Peyer's patch (tissue), 4 donors: ENCODE data around the gene JPH2.

Experiments
- POLR2A ChIP-seq, 2 donors: fragments of 450-650 bp; IDR thresholded peaks; one replicate each; pipeline ENCODE4 v1.5.1; 2017; ENCODE audit warnings: antibody characterized with exemption in 2 of 2, mild to moderate bottlenecking in 2 of 2, moderate library complexity in 2 of 2
- TF ChIP-seq, protein P1 (sequence below), 6 experiments: fragments of 450-650 bp in 4 of 6; fragments of 200-600 bp in 2 of 6; sonication (generic) in 1 of 6; IDR thresholded peaks; one replicate each; pipeline ENCODE4 v1.5.1; 2017 to 2019; ENCODE audit warnings: antibody characterized with exemption in 6 of 6, mild to moderate bottlenecking in 3 of 6, moderate library complexity in 1 of 6

DNA sequence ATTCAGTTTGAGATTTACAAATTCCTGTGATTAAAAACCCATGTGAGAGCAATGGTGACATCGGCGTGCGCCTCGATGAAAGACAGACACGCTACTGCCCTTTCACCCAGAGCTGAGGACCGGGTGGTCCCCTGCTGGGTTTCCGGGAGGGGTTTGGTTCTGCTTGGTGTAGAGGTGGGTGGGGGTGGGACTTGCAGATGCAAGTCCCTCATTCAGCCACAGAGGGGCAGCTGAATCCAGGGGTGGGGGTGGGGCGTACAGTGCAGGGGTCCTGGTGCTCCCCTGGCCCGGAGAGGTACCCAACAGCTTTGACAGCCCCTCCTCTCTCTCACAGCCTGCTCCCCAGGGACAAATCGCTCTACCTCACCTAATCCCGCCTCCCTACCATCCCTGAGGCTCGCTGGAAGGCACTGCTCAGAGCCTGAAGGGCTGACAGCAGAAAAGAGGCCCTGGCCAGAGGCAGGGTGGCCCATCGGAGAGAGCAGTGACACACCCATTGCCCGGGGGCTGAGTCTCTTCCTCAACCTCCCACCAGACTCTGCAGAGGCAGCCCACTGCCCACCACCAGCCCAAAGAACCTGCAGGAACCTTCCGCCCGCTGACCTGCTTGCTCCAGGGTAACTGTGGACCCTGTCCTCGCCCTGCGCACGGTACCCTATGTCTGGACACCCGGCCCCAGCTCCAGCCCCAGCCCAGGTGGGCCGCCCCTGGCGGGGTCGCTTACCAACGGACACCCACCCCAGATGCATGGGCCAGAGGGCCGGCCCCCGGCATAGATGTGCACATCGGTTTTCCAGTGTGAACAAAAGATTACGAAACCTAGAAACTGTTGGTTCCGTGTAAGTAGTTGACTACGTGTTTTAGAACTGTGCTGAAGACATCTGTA is 118.4 kb downstream of the JPH2 start:
- TF ChIP-seq, protein P1, sequence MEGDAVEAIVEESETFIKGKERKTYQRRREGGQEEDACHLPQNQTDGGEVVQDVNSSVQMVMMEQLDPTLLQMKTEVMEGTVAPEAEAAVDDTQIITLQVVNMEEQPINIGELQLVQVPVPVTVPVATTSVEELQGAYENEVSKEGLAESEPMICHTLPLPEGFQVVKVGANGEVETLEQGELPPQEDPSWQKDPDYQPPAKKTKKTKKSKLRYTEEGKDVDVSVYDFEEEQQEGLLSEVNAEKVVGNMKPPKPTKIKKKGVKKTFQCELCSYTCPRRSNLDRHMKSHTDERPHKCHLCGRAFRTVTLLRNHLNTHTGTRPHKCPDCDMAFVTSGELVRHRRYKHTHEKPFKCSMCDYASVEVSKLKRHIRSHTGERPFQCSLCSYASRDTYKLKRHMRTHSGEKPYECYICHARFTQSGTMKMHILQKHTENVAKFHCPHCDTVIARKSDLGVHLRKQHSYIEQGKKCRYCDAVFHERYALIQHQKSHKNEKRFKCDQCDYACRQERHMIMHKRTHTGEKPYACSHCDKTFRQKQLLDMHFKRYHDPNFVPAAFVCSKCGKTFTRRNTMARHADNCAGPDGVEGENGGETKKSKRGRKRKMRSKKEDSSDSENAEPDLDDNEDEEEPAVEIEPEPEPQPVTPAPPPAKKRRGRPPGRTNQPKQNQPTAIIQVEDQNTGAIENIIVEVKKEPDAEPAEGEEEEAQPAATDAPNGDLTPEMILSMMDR (IDR thresholded peaks at IDR 0.05), result no peak
- TF ChIP-seq POLR2A (IDR thresholded peaks at IDR 0.05), result no peak
